MCF 10A (cell line): ENCODE measurements around the gene BTN2A1. TPM values are rescaled to one million over a fixed set of nuclear protein-coding genes. Genes with fewer than 3 reads are reported as not detected.
"Not testable (repeated sequence)": the region's sequence is repeated elsewhere in the genome, so short reads cannot be mapped to it uniquely, and the experiment has no call there.

Experiments used
- BruUV-seq: library from RNA; stranded (reverse); fragments of 400-500 nt; replicated peaks from 2 replicates; lab custom pipeline; 2021; lab: Mats Ljungman, UMichigan
- CTCF ChIA-PET: fragments of 300-600 bp; sonication (Branson Sonifier 250); formaldehyde crosslinking; extraction: SDS; loops from one replicate; lab custom pipeline; 2021; ENCODE audit warnings: antibody characterized with exemption, inconsistent platforms; lab: Yijun Ruan, JAX
- POLR2A ChIA-PET: fragments of 300-600, 350-650 bp; sonication (Branson Sonifier 250); formaldehyde crosslinking; extraction: SDS; loops from one replicate; lab custom pipeline; 2020; ENCODE audit warnings: antibody characterized with exemption, inconsistent platforms; lab: Yijun Ruan, JAX
- DNase-seq: peaks from one replicate; pipeline ENCODE4 v3.0.0-alpha.2; 2018; ENCODE audit not compliant: unreplicated experiment
- H3K27ac Mint-ChIP-seq: one replicate; pipeline ENCODE4 v1.8.0; 2022; ENCODE audit warnings: mild to moderate bottlenecking, low read depth, mixed read lengths; ENCODE audit not compliant: unreplicated experiment
- H3K27me3 Mint-ChIP-seq: one replicate; pipeline ENCODE4 v1.8.0; 2022; ENCODE audit warnings: mixed read lengths; ENCODE audit not compliant: insufficient read depth, unreplicated experiment
- H3K36me3 Mint-ChIP-seq: one replicate; pipeline ENCODE4 v1.8.0; 2022; ENCODE audit warnings: mild to moderate bottlenecking, moderate library complexity, mixed read lengths; ENCODE audit not compliant: insufficient read depth, unreplicated experiment
- H3K4me1 Mint-ChIP-seq: one replicate; pipeline ENCODE4 v1.8.0; 2022; ENCODE audit warnings: mixed read lengths; ENCODE audit not compliant: insufficient read depth, unreplicated experiment
- H3K4me3 Mint-ChIP-seq: one replicate; pipeline ENCODE4 v1.8.0; 2022; ENCODE audit warnings: mild to moderate bottlenecking, moderate library complexity, mixed read lengths; ENCODE audit not compliant: unreplicated experiment
- H3K9me3 Mint-ChIP-seq: one replicate; pipeline ENCODE4 v1.8.0; 2022; ENCODE audit warnings: mixed read lengths; ENCODE audit not compliant: unreplicated experiment
- intact Hi-C: fragments of 100-400 bp; cut with micrococcal nuclease; formaldehyde crosslinking; loops from 2 replicates; pipeline ENCODE4 v1.14.1; 2022
- total RNA-seq: library from RNA; stranded (reverse); gene quantifications from 2 replicates; pipeline ENCODE4 v1.2.3, GENCODE V29; 2022
- TF ChIP-seq, protein P1 (sequence below): fragments of 200-600 bp; IDR thresholded peaks from one replicate; pipeline ENCODE4 v1.8.0; 2022; ENCODE audit warnings: antibody characterized with exemption, mild to moderate bottlenecking; ENCODE audit not compliant: unreplicated experiment

Gene BTN2A1
- total RNA-seq, 1 experiment from 2014 or later = 14.6 TPM

DNA sequence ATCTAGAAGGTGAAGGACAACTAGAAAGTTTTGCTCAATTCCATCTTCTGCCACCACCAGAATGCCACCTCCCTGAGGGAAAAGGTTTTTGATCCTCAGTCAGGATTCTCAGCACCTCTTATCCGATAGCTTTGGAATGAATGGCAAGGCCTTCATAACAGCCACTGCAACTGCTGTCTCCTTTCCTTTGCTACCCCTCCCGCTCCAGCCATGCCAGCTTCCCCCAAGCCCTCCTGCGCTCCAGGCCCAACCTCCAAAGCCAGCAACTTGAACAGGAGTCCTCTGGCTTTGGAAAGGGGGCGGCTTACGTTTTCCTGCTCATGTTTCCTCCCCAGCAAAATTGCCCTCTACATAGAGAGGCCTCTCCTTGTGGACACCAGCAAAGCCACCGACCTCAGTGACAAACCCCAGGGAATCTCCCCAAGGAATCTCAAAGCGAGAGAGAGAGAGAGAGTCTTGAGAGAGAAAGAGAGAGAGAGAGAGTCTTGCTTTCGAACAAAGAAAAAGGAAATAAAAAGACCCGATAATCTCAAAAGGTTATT is 420 bp upstream of the BTN2A1 start:
- POLR2A ChIA-PET = interaction anchor here (0.6 to 1.7 kb wide), 6 partner anchors 17 to 138 kb away, joined by 3 to 9 read pairs (median 4); no protein-coding TSS in a partner anchor
- H3K27me3 Mint-ChIP-seq = no peaks in the 10 kb centered on the region
- TF ChIP-seq, protein P1, sequence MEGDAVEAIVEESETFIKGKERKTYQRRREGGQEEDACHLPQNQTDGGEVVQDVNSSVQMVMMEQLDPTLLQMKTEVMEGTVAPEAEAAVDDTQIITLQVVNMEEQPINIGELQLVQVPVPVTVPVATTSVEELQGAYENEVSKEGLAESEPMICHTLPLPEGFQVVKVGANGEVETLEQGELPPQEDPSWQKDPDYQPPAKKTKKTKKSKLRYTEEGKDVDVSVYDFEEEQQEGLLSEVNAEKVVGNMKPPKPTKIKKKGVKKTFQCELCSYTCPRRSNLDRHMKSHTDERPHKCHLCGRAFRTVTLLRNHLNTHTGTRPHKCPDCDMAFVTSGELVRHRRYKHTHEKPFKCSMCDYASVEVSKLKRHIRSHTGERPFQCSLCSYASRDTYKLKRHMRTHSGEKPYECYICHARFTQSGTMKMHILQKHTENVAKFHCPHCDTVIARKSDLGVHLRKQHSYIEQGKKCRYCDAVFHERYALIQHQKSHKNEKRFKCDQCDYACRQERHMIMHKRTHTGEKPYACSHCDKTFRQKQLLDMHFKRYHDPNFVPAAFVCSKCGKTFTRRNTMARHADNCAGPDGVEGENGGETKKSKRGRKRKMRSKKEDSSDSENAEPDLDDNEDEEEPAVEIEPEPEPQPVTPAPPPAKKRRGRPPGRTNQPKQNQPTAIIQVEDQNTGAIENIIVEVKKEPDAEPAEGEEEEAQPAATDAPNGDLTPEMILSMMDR = no peak
- intact Hi-C loops = loop anchor here (2.0 to 10.0 kb wide), 3 partner anchors 17 to 113 kb away; partner anchors contain the start of gene BTN3A3
- H3K4me1 Mint-ChIP-seq = peaks cover 20% of the 10 kb centered on the region
- BruUV-seq = no TSS peak
- peak overlapping the region; percentile 98 for H3K27ac Mint-ChIP-seq
- DNase-seq = no peak
- H3K9me3 Mint-ChIP-seq = no peaks in the 10 kb centered on the region
- CTCF ChIA-PET = no interaction called here
- peaks cover 34% of the 10 kb centered on the region for H3K36me3 Mint-ChIP-seq
- H3K4me3 Mint-ChIP-seq = peak overlapping the region; percentile 85

DNA sequence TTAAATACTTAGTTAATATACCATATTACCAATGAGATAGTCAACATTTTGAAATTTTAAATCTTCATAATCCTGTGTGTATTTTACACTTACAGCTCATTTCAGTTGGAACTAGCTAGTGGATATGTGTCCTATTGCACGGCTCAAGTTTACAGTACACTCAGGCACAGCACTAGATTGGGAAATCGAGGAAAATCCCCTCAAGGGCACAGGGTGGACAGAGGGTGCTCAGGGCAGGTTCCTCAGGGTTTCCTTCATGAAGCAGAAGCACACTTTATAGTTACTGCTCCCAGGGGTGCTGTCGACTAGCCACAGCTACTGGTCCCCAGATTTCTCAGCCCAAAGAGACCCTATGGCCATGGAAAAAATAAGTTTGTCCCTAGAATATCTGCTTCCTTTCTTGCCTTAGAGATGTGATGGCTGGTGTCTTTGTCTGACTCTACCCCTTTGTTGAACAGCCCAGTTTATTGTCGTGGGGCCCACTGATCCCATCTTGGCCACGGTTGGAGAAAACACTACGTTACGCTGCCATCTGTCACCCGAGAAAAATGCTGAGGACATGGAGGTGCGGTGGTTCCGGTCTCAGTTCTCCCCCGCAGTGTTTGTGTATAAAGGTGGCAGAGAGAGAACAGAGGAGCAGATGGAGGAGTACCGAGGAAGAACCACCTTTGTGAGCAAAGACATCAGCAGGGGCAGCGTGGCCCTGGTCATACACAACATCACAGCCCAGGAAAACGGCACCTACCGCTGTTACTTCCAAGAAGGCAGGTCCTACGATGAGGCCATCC is 1.5 kb downstream of the BTN2A1 start:
- POLR2A ChIA-PET = interaction anchor here (0.8 to 1.0 kb wide), 2 partner anchors 15 to 76 kb away, joined by 3 to 4 read pairs; no protein-coding TSS in a partner anchor
- Mint-ChIP-seq H3K4me3 (peak overlapping the region; percentile 85), H3K27ac (peak overlapping the region; percentile 98), H3K27me3 (no peaks in the 10 kb centered on the region), H3K36me3 (peaks cover 53% of the 10 kb centered on the region), H3K4me1 (peaks cover 20% of the 10 kb centered on the region), H3K9me3 (no peaks in the 10 kb centered on the region)
- TF ChIP-seq, protein P1 = no peak
- intact Hi-C loops = loop anchor here (5.0 to 10.0 kb wide), 2 partner anchors 108 to 114 kb away; no protein-coding TSS in a partner anchor
- no peak for DNase-seq
- no TSS peak for BruUV-seq
- CTCF ChIA-PET = no interaction called here

DNA sequence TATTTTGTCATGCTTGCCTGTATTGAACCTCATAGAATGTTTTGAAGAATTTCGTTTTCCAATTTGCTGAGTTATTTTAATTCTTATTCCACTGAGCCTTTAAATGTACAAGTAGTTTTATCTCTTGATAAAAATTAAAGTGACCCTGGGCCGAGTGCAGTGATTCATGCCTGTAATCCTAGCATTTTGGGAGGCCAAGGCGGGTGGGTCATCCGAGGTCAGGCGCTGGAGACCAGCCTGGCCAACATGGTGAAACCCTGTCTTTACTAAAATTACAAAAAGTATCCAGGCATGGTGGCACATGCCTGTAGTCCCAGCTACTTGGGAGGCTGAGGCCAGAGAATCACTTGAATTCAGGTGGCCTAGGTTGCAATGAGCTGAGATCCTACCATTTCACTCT is 3.6 kb downstream of the BTN2A1 start:
- DNase-seq, H3K4me3 Mint-ChIP-seq, BruUV-seq, H3K9me3 Mint-ChIP-seq, H3K27me3 Mint-ChIP-seq, intact Hi-C loops, H3K27ac Mint-ChIP-seq: not testable (repeated sequence)
- peaks cover 74% of the 10 kb centered on the region for H3K36me3 Mint-ChIP-seq
- ChIA-PET POLR2A (interaction anchor here (2.3 kb wide), 1 partner anchor 13 kb away, joined by 4 read pairs; no protein-coding TSS in a partner anchor), CTCF (interaction anchor here (1.0 kb wide), 1 partner anchor 10 kb away, joined by 3 read pairs; no protein-coding TSS in a partner anchor)
- peaks cover 20% of the 10 kb centered on the region for H3K4me1 Mint-ChIP-seq

DNA sequence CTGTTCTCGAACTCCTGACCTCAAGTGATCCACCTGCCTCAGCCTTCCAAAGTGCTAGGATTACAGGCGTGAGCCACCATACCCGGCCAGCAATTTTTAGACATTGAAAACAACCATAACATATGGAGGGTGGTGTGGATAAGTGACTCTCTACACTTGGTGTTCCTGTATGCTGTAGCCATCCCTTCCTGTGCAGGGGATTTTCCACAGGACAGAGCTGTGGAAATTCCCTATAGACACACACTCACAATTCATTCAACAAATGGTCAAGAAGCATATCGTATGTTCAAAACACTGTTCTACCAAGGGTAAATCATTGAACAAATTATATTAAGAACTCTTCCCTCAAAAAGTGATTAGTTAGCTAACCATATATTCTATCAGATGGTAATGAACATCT is 6.3 kb downstream of the BTN2A1 start:
- BruUV-seq = no TSS peak
- DNase-seq = no peak
- ChIA-PET POLR2A (interaction anchor here (0.7 to 1.5 kb wide), 3 partner anchors 10 to 742 kb away, joined by 3 to 5 read pairs (median 3); no protein-coding TSS in a partner anchor), CTCF (no interaction called here)
- TF ChIP-seq, protein P1 = no peak
- Mint-ChIP-seq H3K4me1 (peaks cover 7% of the 10 kb centered on the region), H3K9me3 (no peaks in the 10 kb centered on the region), H3K36me3 (peaks cover 93% of the 10 kb centered on the region), H3K4me3 (no peak overlapping the region), H3K27ac (no peak overlapping the region), H3K27me3 (no peaks in the 10 kb centered on the region)
- intact Hi-C loops = no loop called here
